Fibroblast of lung (primary cell): ENCODE data around the gene NCKAP5.

ENCODE experiments used
- CTCF ChIP-seq, 2 donors: IDR thresholded peaks in 1 of 2; conservative IDR thresholded peaks in 1 of 2; 1 replicate in 1 of 2; 2 replicates in 1 of 2; pipeline ENCODE4 v1.5.1; 2011 to 2012; ENCODE audit warnings: low read length in 2 of 2, control low read depth in 1 of 2, inconsistent platforms in 1 of 2, low read depth in 1 of 2, mild to moderate bottlenecking in 1 of 2
- EZH2 ChIP-seq: IDR thresholded peaks from 2 replicates; pipeline ENCODE4 v1.5.1; 2012; ENCODE audit warnings: low read length, control low read depth, mild to moderate bottlenecking; ENCODE audit errors: missing control alignments

DNA sequence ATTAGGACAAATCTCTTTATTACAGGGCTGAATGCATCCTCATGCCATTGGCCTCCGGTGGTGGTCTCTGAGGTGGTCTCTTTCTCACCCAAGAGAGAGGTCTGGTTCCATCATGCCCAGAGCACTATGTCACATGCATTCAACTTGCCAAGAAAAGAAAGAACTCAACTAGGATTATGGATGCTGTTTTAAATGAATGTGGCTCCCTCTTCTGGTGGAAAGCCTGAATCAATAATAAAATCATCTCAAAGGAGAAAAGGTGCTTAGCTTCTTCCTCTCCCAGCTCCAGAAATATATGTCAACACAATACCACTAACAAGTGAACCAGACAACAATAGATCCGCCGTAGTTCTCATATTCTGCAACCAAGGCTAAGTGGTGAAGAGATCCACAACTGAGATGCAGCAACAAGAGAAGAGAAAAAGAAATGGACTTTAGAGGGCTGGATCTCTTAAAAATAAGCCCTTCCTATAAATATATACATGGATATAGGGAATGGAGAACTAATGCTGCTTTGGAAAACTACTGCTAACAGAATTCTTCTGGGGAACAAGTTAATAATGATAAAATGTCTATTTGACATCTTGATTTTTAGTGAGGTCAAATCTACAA, 396.8 kb downstream of the NCKAP5 start:
- peak; percentile 61 to 64 for TF ChIP-seq CTCF (conservative IDR thresholded peaks at IDR 0.05 in 1 of 2, IDR thresholded peaks at IDR 0.05 in 1 of 2; ENCODE audit: low read depth in 1 of 2, low read length in 2 of 2)
- no peak for TF ChIP-seq EZH2
